Keratinocyte (primary cell): ENCODE measurements around the gene EEF1A2. TPM values are rescaled to one million over a fixed set of nuclear protein-coding genes. Genes with fewer than 3 reads are reported as not detected.

ENCODE experiments used
- DNase-seq: peaks from one replicate; pipeline ENCODE4 v3.0.0-alpha.2; 2011; ENCODE audit warnings: low read depth, missing footprints, low spot score
- FAIRE-seq: peaks from 2 replicates; lab custom pipeline; 2011; peaks lifted over from hg19 to GRCh38; lab: Jason Lieb, UNC
- H2AFZ ChIP-seq: 2 replicates; pipeline ENCODE4 v1.6.0; 2012; ENCODE audit warnings: low read length, control low read depth, inconsistent platforms; ENCODE audit not compliant: control insufficient read depth
- H3K27ac ChIP-seq: 2 replicates; pipeline ENCODE4 v1.5.1; 2011; ENCODE audit warnings: low read length; ENCODE audit not compliant: control insufficient read depth, insufficient read depth
- H3K27me3 ChIP-seq: 3 replicates; pipeline ENCODE4 v1.6.0; 2011; ENCODE audit warnings: low read length; ENCODE audit not compliant: control insufficient read depth, insufficient read depth; ENCODE audit errors: extremely low read depth
- H3K36me3 ChIP-seq, 2 experiments: 2 replicates in 1 of 2; 3 replicates in 1 of 2; pipeline ENCODE4 v1.5.1; 2011; ENCODE audit warnings: low read length in 2 of 2, mild to moderate bottlenecking in 1 of 2; ENCODE audit not compliant: control insufficient read depth in 2 of 2, insufficient read depth in 2 of 2; ENCODE audit errors: extremely low read depth in 1 of 2
- H3K4me1 ChIP-seq: 3 replicates; pipeline ENCODE4 v1.5.1; 2011; ENCODE audit warnings: low read length; ENCODE audit not compliant: control insufficient read depth, insufficient read depth; ENCODE audit errors: extremely low read depth
- H3K4me2 ChIP-seq: 3 replicates; pipeline ENCODE4 v1.6.0; 2011; ENCODE audit warnings: low read depth, low read length; ENCODE audit not compliant: control insufficient read depth, insufficient read depth; ENCODE audit errors: extremely low read depth
- H3K4me3 ChIP-seq, 3 experiments: fragments of 200-600 bp in 1 of 3; sonication (generic) in 1 of 3; 2 replicates in 2 of 3; 3 replicates in 1 of 3; pipeline ENCODE4 v1.5.1; 2011 to 2016; ENCODE audit warnings: low read length in 3 of 3, mild to moderate bottlenecking in 3 of 3, control low read depth in 2 of 3, inconsistent platforms in 1 of 3, low read depth in 1 of 3, mixed read lengths in 1 of 3, mixed run types in 1 of 3, moderate library complexity in 1 of 3; ENCODE audit not compliant: control insufficient read depth in 2 of 3, insufficient read depth in 2 of 3; ENCODE audit errors: extremely low read depth in 1 of 3
- H3K79me2 ChIP-seq: 2 replicates; pipeline ENCODE4 v1.6.0; 2012; ENCODE audit warnings: low read length; ENCODE audit not compliant: control insufficient read depth, insufficient read depth
- H3K9ac ChIP-seq: 3 replicates; pipeline ENCODE4 v1.6.0; 2011; ENCODE audit warnings: low read length; ENCODE audit not compliant: control insufficient read depth, insufficient read depth; ENCODE audit errors: extremely low read depth
- H3K9me1 ChIP-seq: 3 replicates; pipeline ENCODE4 v1.6.0; 2011; ENCODE audit warnings: low read length; ENCODE audit not compliant: control insufficient read depth, insufficient read depth; ENCODE audit errors: extremely low read depth
- H3K9me3 ChIP-seq: 2 replicates; pipeline ENCODE4 v1.5.1; 2012; ENCODE audit warnings: low read depth, low read length; ENCODE audit not compliant: control insufficient read depth
- H4K20me1 ChIP-seq: 3 replicates; pipeline ENCODE4 v1.6.0; 2011; ENCODE audit warnings: low read length; ENCODE audit not compliant: control insufficient read depth, insufficient read depth; ENCODE audit errors: extremely low read depth
- EZH2 ChIP-seq: IDR thresholded peaks from one replicate; pipeline ENCODE4 v1.6.1; 2012; ENCODE audit warnings: inconsistent platforms, mild to moderate bottlenecking, low read length, moderate library complexity
- dilution Hi-C: fragments of 300-500 bp; cut with MboI; formaldehyde crosslinking; loops from one replicate; pipeline ENCODE4 v1.7.0; 2020; ENCODE audit warnings: low sequenced_read_pairs; ENCODE audit not compliant: extremely low pct_ligation_motif_present
- polyA plus RNA-seq, 5 experiments: library from polyadenylated mRNA; depleted of rRNA in 3 of 5; stranded (reverse) in 3 of 5; stranded (forward) in 1 of 5; unstranded in 1 of 5; fragments of >200 nt; gene quantifications; 1 replicate in 1 of 5; 2 replicates in 3 of 5; 3 replicates in 1 of 5; pipeline versions ENCODE4 v1.2.1 to v1.2.3, GENCODE V29; 2011 to 2012; ENCODE audit warnings: missing spikeins in 2 of 5, low read depth in 1 of 5, low replicate concordance in 1 of 5
- TF ChIP-seq, protein P1 (sequence below), 3 experiments: IDR thresholded peaks in 1 of 3; conservative IDR thresholded peaks in 1 of 3; optimal IDR thresholded peaks in 1 of 3; 2 replicates in 2 of 3; 3 replicates in 1 of 3; pipeline versions ENCODE3 to v1.5.1; 2011; ENCODE audit warnings: low read length in 3 of 3, mild to moderate bottlenecking in 3 of 3, moderate library complexity in 2 of 3, control low read depth in 1 of 3, inconsistent platforms in 1 of 3; ENCODE audit not compliant: insufficient read depth in 2 of 3; ENCODE audit errors: extremely low read depth in 1 of 3

EEF1A2 gene
- polyA plus RNA-seq, 1 donor (not counting 4 experiments of a cell fraction or from before 2014, with no cell fraction given) = 0.12 TPM

DNA sequence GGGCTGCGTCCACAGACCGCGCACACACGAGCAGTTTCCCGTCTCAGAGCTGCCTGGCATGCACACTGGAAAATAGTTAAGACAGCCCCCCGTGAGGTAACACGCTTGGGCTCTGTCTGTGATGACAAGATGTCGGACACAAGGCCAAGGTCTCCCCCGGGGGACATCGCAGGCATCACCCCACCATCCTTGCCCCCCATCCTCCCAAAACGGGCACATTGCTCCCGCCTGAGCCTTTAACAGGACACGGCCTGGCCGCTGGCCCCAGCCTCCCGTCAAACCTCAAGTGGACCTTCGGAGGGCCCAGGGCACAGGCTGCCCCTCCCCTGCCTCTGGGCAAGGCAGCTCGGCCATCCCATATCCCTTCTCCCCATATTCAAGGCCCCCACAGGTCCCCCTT is 32.0 kb downstream of the EEF1A2 start:
- H3K4me3 ChIP-seq = no peak overlapping the region
- H2AFZ ChIP-seq = no peak overlapping the region
- H3K9me3 ChIP-seq = no peaks in the 10 kb centered on the region
- H3K9ac ChIP-seq = no peak overlapping the region
- H4K20me1 ChIP-seq = no peaks in the 10 kb centered on the region
- no peaks in the 10 kb centered on the region for H3K9me1 ChIP-seq
- no peak for TF ChIP-seq EZH2
- TF ChIP-seq, protein P1, sequence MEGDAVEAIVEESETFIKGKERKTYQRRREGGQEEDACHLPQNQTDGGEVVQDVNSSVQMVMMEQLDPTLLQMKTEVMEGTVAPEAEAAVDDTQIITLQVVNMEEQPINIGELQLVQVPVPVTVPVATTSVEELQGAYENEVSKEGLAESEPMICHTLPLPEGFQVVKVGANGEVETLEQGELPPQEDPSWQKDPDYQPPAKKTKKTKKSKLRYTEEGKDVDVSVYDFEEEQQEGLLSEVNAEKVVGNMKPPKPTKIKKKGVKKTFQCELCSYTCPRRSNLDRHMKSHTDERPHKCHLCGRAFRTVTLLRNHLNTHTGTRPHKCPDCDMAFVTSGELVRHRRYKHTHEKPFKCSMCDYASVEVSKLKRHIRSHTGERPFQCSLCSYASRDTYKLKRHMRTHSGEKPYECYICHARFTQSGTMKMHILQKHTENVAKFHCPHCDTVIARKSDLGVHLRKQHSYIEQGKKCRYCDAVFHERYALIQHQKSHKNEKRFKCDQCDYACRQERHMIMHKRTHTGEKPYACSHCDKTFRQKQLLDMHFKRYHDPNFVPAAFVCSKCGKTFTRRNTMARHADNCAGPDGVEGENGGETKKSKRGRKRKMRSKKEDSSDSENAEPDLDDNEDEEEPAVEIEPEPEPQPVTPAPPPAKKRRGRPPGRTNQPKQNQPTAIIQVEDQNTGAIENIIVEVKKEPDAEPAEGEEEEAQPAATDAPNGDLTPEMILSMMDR (optimal IDR thresholded peaks at IDR 0.05 in 1 of 3, IDR thresholded peaks at IDR 0.05 in 1 of 3, conservative IDR thresholded peaks at IDR 0.05 in 1 of 3; ENCODE audit: extremely low read depth in 1 of 3, insufficient read depth in 2 of 3, low read length in 3 of 3) = no peak
- dilution Hi-C loops = no loop called here
- H3K27ac ChIP-seq = no peak overlapping the region
- no peaks in the 10 kb centered on the region for H3K4me1 ChIP-seq
- no peaks in the 10 kb centered on the region for H3K36me3 ChIP-seq
- H3K79me2 ChIP-seq = no peaks in the 10 kb centered on the region
- H3K27me3 ChIP-seq = peaks cover 74% of the 10 kb centered on the region
- FAIRE-seq (no peak), DNase-seq (no peak)
- no peak overlapping the region for H3K4me2 ChIP-seq

DNA sequence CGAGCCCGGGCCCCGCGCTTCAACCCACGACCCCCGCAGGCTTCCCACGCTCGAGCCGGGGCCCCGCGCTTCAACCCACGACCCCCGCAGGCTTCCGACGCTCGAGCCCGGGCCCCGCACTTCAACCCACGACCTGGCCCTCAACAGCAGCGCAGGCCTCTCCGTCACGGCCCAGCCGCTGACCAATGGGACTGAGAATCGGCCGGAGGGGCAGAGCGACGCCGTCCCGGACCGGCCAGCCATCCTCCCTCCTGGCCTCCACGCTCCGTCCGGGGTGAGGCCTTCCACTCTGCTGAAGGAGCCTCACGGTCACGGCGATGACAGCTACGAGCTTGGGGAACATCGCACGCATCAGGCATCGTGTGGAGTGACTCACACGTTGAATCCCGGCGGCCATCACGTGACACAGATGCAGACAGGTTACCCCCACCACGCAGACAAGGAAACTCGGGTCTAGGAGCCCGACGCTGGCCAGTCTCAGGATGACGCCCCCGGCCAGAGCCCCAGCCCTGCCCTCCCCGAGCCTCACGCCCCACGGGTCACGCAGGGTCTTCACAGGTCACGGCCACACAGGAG is 32.5 kb downstream of the EEF1A2 start:
- Histone ChIP-seq H3K4me2 (no peak overlapping the region), H3K4me1 (no peaks in the 10 kb centered on the region), H3K9me1 (no peaks in the 10 kb centered on the region), H2AFZ (no peak overlapping the region), H3K79me2 (no peaks in the 10 kb centered on the region), H3K9ac (no peak overlapping the region), H3K9me3 (no peaks in the 10 kb centered on the region), H3K36me3 (no peaks in the 10 kb centered on the region), H3K27ac (no peak overlapping the region), H4K20me1 (no peaks in the 10 kb centered on the region), H3K27me3 (peaks cover 71% of the 10 kb centered on the region), H3K4me3 (no peak overlapping the region)
- TF ChIP-seq, protein P1 (optimal IDR thresholded peaks at IDR 0.05 in 1 of 3, IDR thresholded peaks at IDR 0.05 in 1 of 3, conservative IDR thresholded peaks at IDR 0.05 in 1 of 3; ENCODE audit: extremely low read depth in 1 of 3, insufficient read depth in 2 of 3, low read length in 3 of 3) = no peak
- no peak for TF ChIP-seq EZH2
- dilution Hi-C loops = no loop called here
- no peak for DNase-seq
- no peak for FAIRE-seq
